HepG2 (cell line): ENCODE measurements around the gene SOX9. TPM values are rescaled to one million over a fixed set of nuclear protein-coding genes. Genes with fewer than 3 reads are reported as not detected.
A peak's percentile ranks its signal among the peaks of the same experiment; 100 is the strongest.

Experiments used
- ARNT ChIP-seq: fragments of 450-650 bp; IDR thresholded peaks from 2 replicates; pipeline ENCODE4 v1.6.1; 2017
- ATAD3A ChIP-seq: sonication (generic); formaldehyde crosslinking; IDR thresholded peaks from 2 replicates; pipeline ENCODE4 v1.4.0; 2020; ENCODE audit warnings: missing genetic modification reagents
- FOXK1 ChIP-seq: sonication (generic); formaldehyde crosslinking; IDR thresholded peaks from 2 replicates; pipeline ENCODE4 v1.4.0; 2020; ENCODE audit warnings: low read depth, missing genetic modification reagents, borderline replicate concordance
- GATAD1 ChIP-seq: IDR thresholded peaks from 2 replicates; pipeline ENCODE4 v1.6.1; 2016; ENCODE audit warnings: missing genetic modification reagents, missing compliant biosample characterization
- HMG20A ChIP-seq: IDR thresholded peaks from 2 replicates; pipeline ENCODE4 v1.6.1; 2016; ENCODE audit warnings: borderline replicate concordance
- NCOA1 ChIP-seq: sonication (generic); formaldehyde crosslinking; IDR thresholded peaks from 2 replicates; pipeline ENCODE4 v1.9.0; 2021; ENCODE audit warnings: missing genetic modification reagents
- PHF21A ChIP-seq: sonication (generic); formaldehyde crosslinking; IDR thresholded peaks from 2 replicates; pipeline ENCODE4 v1.5.0; 2020; ENCODE audit warnings: mild to moderate bottlenecking, missing genetic modification reagents
- RAD21 ChIP-seq: fragments of 450-650 bp; formaldehyde crosslinking; IDR thresholded peaks from 2 replicates; pipeline ENCODE4 v1.5.0; 2020; ENCODE audit warnings: mild to moderate bottlenecking
- RARG ChIP-seq: sonication (generic); formaldehyde crosslinking; IDR thresholded peaks from 2 replicates; pipeline ENCODE4 v1.4.0; 2020; ENCODE audit warnings: low read depth, mild to moderate bottlenecking, missing genetic modification reagents
- RBAK ChIP-seq: sonication (generic); formaldehyde crosslinking; IDR thresholded peaks from 2 replicates; pipeline ENCODE4 v1.5.1; 2020; ENCODE audit warnings: mild to moderate bottlenecking, missing genetic modification reagents
- RBM39 ChIP-seq: fragments of 200-400 bp; formaldehyde crosslinking; IDR thresholded peaks from one replicate; pipeline ENCODE4 v1.6.1; 2018; ENCODE audit warnings: antibody characterized with exemption, mild to moderate bottlenecking, low read depth, low read length; ENCODE audit not compliant: poor library complexity, severe bottlenecking
- SKIL ChIP-seq: sonication (generic); formaldehyde crosslinking; IDR thresholded peaks from 2 replicates; pipeline ENCODE4 v1.8.0; 2022; ENCODE audit warnings: missing genetic modification reagents, mild to moderate bottlenecking, moderate library complexity, borderline replicate concordance
- SNAPC5 ChIP-seq: sonication (generic); formaldehyde crosslinking; IDR thresholded peaks from 2 replicates; pipeline ENCODE4 v1.8.1; 2023; ENCODE audit warnings: mild to moderate bottlenecking, missing genetic modification reagents, borderline replicate concordance
- UBTF ChIP-seq: sonication (generic); formaldehyde crosslinking; IDR thresholded peaks from 2 replicates; pipeline ENCODE4 v1.4.0; 2020; ENCODE audit warnings: mild to moderate bottlenecking, missing genetic modification reagents
- YEATS2 ChIP-seq: sonication (generic); formaldehyde crosslinking; IDR thresholded peaks from 2 replicates; pipeline ENCODE4 v1.4.0; 2020; ENCODE audit warnings: missing genetic modification reagents, borderline replicate concordance
- ZBTB20 ChIP-seq: sonication (generic); formaldehyde crosslinking; IDR thresholded peaks from 2 replicates; pipeline ENCODE4 v1.8.1; 2023; ENCODE audit warnings: missing genetic modification reagents, low read depth, mild to moderate bottlenecking, borderline replicate concordance
- ZBTB7A ChIP-seq: sonication (generic); formaldehyde crosslinking; IDR thresholded peaks from 2 replicates; pipeline ENCODE4 v1.8.0; 2022; ENCODE audit warnings: mild to moderate bottlenecking, missing genetic modification reagents
- ZFAT ChIP-seq: sonication (generic); formaldehyde crosslinking; conservative IDR thresholded peaks from 2 replicates; pipeline ENCODE4 v1.8.1; 2023; ENCODE audit warnings: missing genetic modification reagents, inconsistent platforms
- ZNF17 ChIP-seq: sonication (generic); formaldehyde crosslinking; IDR thresholded peaks from 2 replicates; pipeline ENCODE4 v1.5.0; 2020; ENCODE audit warnings: mild to moderate bottlenecking, missing genetic modification reagents
- ZNF3 ChIP-seq: IDR thresholded peaks from 2 replicates; pipeline ENCODE4 v1.7.0; 2017; ENCODE audit warnings: inconsistent platforms
- ZNF501 ChIP-seq: sonication (generic); formaldehyde crosslinking; IDR thresholded peaks from 2 replicates; pipeline ENCODE4 v1.5.1; 2020; ENCODE audit warnings: mild to moderate bottlenecking, moderate library complexity, missing genetic modification reagents
- ZNF513 ChIP-seq: sonication (generic); formaldehyde crosslinking; conservative IDR thresholded peaks from 2 replicates; pipeline ENCODE4 v1.5.0; 2020; ENCODE audit warnings: missing genetic modification reagents
- ZNF558 ChIP-seq: sonication (generic); formaldehyde crosslinking; IDR thresholded peaks from 2 replicates; pipeline ENCODE4 v1.9.0; 2022; ENCODE audit warnings: mild to moderate bottlenecking, missing genetic modification reagents, borderline replicate concordance
- ZNF564 ChIP-seq: sonication (generic); formaldehyde crosslinking; IDR thresholded peaks from 2 replicates; pipeline ENCODE4 v1.8.1; 2023; ENCODE audit warnings: mild to moderate bottlenecking, missing genetic modification reagents
- ZNF629 ChIP-seq: sonication (generic); formaldehyde crosslinking; conservative IDR thresholded peaks from 2 replicates; pipeline ENCODE4 v1.5.0; 2020; ENCODE audit warnings: missing genetic modification reagents
- polyA plus RNA-seq, 8 experiments: library from polyadenylated mRNA; depleted of rRNA in 3 of 8; stranded (reverse) in 7 of 8; unstranded in 1 of 8; fragments of >200 nt; fragmentation: Illumina TruSeq in 4 of 8; extraction: Trizol in 4 of 8; gene quantifications; 2 replicates each; pipeline versions ENCODE4 v1.2.1 to v1.2.3, GENCODE V29; 2011 to 2016; ENCODE audit warnings: low read depth in 4 of 8, missing spikeins in 1 of 8, mixed read lengths in 1 of 8; ENCODE audit not compliant: insufficient read depth in 1 of 8
- total RNA-seq, 5 experiments: library from RNA; depleted of rRNA; stranded (reverse); fragments of >200 nt; fragmentation: Illumina TruSeq; extraction: Trizol; gene quantifications; 2 replicates each; pipeline ENCODE4 v1.2.3, GENCODE V29; 2016; ENCODE audit warnings: low read depth in 1 of 5

SOX9 gene
- total and polyA plus RNA-seq, 2 of the 13 experiments (the other 11 are each of a cell fraction or from before 2014, with no cell fraction given) = 16.1 to 27.6 TPM

- TF ChIP-seq YEATS2 (peak; percentile 59; the same call in 1 of the 2 replicates), SKIL (CRISPR knock-in tag) (no peak), UBTF (CRISPR knock-in tag) (peak; percentile 83), NCOA1 (CRISPR knock-in tag) (0 out of 2 replicates have a peak, but pooled peaks have one; percentile 11), FOXK1 (CRISPR knock-in tag) (peak; percentile 39; the same call in 1 of the 2 replicates), ZNF501 (CRISPR knock-in tag) (peak; percentile 91), RBM39 (peak; percentile 28), ZBTB7A (CRISPR knock-in tag) (peak; percentile 88), ZNF564 (CRISPR knock-in tag) (peak; percentile 56; the same call in 1 of the 2 replicates), ZBTB20 (CRISPR knock-in tag) (no peak), ZFAT (no peak), SNAPC5 (CRISPR knock-in tag) (no peak), PHF21A (peak; percentile 76), ZNF17 (no peak), GATAD1 (no peak), HMG20A (CRISPR knock-in tag) (0 out of 2 replicates have a peak, but pooled peaks have one; percentile 12), RAD21 (CRISPR knock-in tag) (no peak; the same call in 1 of the 2 replicates), ZNF629 (CRISPR knock-in tag) (no peak), ZNF513 (CRISPR knock-in tag) (no peak), RBAK (CRISPR knock-in tag) (no peak), ATAD3A (no peak), ARNT (no peak), ZNF558 (CRISPR knock-in tag) (peak; percentile 60; the same call in 1 of the 2 replicates), ZNF3 (CRISPR knock-in tag) (no peak), RARG (CRISPR knock-in tag) (no peak)
Measured at GRCh38 chr17:72119873-72120641, 763 bp upstream of the SOX9 start (continued).
